GM21717 (cell line): Measurements from ENCODE around the gene RHEB.

Source experiments
- ATAC-seq: cut with Tn5 transposase; IDR thresholded peaks from one replicate; pipeline ENCODE4 v1.9.1; 2021; ENCODE audit warnings: mild to moderate bottlenecking, moderate library complexity; ENCODE audit not compliant: unreplicated experiment

The RHEB gene

GRCh38 chr7:151504715-151505326, 14.9 kb downstream of the RHEB start:
- ATAC-seq: no peak

DNA sequence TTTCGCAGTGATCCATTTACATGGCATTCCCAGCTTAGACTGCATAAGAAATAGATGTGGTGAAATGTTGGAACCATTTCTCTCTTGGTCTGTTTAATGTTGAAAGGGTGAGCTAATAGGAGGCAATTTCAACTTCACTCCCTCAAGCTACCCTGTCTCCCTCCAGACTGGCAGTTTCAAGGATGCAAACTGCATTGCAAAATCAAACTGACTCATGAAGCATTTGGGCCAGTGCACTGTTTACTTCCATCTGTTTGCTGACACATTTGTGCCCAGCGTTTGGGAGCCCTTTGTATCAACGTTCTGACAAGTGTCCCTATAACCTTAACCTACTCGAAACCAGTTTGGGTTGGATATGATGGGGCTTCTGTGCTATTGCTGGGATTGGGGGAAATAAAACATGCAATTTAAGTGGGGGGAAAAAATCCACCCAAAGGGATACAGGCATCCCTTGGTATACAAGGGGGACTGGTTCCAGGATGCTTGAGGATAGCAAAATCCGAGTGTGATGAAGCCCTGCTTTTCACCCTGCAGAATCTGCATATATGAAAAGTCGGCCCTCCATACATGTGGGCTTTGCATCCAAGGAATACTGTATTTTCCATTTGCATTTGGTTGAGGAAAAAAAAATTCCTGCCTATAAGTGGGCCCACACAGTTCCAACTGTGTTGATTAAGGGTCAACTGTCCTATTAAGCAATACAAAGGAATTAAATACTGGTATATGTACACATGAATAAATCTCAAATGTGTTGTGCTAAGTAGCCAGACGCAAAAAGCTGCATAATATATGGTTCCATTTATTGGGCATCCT, 15.6 kb downstream of the RHEB start:
- ATAC-seq: no peak

DNA sequence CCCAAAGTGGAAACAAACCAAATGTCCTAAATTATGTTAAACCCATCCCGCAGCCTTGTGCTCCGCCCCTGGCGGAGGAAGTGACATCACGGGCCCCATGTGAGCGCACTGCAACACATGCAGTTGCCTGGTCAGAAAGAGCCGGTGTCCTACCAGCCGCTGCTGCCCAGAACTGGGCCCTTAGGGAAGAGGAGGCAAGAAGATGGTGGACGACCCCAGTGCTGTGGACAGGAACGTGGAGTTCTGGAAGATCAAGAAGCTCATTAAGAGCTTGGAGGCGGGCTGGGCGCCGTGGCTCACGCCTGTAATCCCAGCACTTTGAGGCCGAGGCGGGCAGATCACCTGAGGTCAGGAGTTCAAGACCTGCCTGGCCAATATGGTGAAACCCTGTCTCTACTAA, 18.0 kb downstream of the RHEB start:
- no peak for ATAC-seq

- no peak for ATAC-seq
Measured at GRCh38 chr7:151498495-151498894, 21.2 kb downstream of the RHEB start.

DNA sequence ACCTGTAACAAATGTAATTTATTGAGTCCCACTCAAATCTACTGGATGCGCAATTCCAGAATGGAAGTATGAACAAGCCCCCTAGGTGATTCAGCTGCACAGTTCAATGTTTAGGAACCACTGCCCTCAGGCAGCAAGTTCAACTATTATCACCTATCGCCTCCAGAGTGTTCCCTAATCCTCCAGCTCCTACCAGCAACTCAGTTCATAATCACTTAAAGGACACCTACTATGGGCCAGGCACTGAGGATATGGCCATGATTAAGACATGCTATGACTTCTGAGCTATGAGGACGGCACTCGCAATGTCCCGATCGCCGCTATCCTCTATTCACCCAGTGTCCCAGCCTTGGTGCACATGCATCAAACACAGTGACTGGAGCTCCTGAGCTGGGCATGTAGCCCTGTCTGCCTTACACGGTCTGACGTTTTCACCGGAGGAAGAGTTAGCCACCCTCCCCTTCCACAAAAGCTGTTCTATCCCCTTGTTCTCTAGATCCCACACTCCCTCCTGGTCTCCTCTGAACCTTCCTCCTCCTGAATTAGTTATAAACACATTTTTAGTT, 22.3 kb downstream of the RHEB start:
- ATAC-seq: no peak

- ATAC-seq: no peak
Measured at GRCh38 chr7:151495360-151495759, 24.3 kb downstream of the RHEB start.

DNA sequence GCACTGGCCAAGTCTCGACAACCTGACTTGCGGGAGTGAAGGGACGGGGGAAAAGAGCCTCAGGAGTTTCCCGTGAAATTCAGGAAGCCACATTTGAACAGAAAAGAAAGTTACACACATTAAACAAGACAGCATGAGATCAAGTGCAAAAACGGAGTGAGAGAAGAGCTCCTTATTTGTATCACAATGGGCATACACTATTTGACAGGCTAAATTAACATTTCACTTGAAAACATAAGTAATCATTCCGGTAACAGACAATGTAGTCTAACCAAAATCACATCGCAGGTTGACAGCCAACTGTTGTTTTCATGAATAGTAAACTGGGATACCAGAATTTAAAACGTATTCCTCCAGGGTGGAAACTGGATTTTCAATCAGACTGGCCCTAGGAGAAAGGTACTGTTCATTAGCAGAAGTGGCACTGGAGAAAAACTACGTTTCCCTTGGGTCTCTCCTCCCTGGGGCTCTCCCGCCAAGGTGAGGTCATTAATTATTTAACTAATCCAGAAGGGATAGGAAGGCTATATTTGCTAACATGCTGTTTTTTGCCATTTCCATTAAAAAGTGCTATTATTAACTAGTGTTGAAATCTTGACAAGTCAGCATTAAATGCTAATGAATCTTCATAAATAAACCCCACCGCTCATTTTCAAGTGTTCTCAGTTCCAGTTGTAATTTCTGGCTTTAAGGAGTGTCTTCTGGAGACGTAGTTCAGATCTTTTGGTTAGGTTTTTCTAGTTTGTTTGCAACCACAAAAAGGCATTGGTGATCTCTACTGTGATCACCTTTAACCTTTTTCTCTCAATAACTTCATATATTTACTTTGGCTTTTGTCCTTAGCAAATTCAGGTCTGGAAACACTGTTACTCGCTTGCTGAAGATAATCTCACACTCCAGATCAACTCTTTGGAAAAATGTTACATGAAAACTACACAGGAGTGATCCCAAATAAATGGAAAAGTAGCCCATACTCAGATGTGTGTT, 25.1 kb downstream of the RHEB start:
- no peak for ATAC-seq

DNA sequence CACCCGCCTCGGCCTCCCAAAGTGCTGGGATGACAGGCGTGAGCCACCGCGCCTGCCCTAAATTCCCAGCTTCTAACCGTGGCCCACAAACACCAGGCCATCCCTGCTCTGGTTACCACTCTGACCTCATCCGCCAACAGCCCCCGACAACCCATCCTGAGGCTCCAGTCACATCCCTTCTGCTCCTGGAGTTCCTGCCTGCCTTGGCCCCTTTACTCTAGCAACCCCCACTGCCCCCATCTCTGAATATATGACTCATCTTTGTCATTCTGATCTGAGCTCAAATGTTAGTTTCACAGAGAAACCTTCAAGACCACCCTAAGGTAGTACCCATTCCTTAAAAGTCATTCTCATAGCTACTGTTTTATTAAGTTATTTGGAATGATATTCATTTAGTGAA, 26.6 kb downstream of the RHEB start:
- ATAC-seq: no peak

DNA sequence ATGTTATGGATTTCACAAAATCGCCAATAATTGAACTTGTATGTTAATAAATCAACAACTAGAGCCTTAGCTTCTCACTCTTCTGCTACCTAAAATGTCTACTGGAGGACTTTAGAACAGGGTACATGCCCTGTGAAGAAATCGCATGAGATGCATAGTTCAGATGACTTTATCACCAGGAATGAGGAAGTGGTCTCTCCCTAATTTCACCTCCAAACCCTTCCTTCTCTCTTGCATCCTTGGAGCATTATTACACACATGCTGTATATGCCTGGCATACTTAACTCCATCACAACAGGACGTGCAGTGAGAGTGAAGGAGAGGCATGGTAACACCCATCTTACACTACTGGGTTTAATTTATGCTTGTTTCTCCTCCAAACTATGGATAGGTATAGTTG, 27.8 kb downstream of the RHEB start:
- ATAC-seq: no peak

- ATAC-seq: no peak
Measured at GRCh38 chr7:151490456-151491105, 29.1 kb downstream of the RHEB start.

DNA sequence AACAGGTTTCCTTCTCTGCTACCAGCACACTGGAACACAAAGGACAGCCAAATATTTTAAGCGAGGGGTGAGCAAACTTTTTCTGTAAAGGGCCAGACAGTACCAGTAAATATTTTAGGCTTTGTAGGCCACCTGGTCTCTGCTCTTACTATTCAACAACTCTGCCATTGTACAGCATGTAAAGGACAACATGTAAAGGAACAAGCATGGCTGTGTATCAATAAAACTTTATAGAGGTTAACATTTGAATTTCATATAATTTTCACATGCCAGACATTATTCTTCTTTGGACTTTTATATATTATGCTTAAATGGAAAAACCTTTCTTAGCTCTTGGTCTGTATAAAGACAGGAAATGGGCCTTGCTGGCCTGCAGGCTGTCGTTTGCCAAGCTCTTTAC, 30.2 kb downstream of the RHEB start:
- no peak for ATAC-seq

DNA sequence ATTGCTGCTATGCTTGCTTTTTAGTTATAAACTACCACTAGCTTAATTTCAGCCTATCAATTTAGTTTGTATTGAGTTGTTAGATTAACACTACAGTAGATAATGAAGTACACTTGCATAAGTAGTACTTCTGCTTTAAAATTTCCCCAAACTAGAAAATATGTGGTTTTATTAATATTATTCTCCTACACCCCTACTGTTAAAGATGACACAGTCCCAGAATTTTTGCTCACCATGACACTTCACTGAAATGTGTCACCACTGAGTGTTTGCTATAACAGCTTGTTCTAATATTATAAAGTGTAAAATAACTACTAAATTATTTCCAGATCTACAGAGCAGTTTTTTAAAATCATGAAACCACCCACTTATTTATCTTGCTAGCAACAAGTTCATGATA, 31.6 kb downstream of the RHEB start:
- ATAC-seq: no peak

DNA sequence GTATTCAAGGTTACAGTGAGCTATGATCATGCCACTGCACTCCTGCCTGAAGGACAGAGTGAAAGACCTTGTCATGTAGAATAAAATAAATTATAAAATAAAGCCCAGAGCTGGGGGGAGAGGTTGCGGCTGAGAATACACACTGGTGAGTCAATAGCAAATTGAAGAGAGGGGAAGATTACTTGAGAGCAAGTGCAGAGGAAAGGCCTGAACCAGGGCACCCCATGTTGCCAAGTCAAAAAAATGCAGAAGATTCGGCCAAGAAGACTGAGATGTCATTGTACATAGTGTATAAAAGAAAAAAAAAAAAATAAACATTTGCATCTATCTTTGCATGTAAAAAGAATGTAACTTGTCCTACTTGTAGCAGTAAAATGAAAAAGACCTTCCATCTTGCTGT, 32.5 kb downstream of the RHEB start:
- ATAC-seq: no peak

DNA sequence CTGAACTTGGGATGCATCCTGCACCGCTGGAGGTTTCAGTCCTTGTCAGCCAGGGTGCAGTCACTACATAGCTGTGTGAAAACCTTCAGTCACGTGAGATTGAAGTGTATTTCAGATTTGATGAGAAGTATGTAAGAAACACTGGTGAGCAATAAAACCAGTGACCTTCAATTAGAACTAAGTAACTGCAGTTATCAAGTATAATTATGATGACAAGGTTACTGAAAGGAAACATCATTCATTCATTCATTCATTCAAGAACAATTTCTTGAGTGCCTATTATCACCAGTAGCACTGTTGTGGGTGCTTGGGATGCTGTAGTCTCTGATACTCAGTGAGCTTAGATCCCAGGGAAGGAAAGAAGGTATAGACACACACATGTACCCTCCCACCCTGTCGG, 33.6 kb downstream of the RHEB start:
- no peak for ATAC-seq

- peak; percentile 61 for ATAC-seq
Measured at GRCh38 chr7:151484971-151485707, 34.6 kb downstream of the RHEB start.

GRCh38 chr7:151483711-151483983, 36.0 kb downstream of the RHEB start:
- no peak for ATAC-seq

DNA sequence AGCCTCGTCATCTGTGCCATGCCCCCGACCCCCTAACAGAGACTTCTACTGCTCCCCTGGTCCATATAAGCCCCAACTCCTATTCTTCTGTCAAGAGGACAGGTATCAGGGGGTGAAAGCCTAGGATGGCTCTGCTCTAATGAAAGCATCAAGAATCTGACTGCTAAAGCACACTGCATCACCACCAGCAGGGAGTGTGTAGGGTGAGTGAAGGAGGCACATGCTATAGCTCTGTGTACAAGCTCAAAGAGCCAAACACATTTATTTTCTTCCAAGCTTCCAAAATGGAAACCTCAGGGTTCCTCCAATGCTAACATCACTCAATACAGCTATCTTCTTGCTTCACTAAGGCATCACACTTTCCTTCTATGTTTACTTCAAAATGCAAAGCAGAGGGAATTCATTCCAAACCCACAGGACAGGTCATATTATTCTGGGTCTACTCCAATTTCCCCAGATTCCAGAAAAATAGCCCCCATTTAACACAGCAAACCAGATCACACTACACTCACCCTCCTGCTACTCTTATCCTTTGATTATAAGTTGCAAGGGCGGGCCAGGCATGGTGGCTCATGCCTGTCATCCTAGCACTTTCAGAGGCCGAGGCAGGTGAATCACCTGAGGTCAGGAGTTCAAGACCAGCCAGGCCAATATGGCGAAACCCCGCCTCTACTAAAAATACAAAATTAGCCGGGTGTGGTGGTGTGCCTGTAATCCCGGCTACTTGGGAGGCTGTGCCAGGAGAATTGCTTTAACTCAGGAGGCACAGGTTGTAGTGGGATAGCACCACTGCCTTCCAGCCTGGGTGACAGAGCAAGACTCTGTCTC, 36.6 kb downstream of the RHEB start:
- ATAC-seq: no peak

DNA sequence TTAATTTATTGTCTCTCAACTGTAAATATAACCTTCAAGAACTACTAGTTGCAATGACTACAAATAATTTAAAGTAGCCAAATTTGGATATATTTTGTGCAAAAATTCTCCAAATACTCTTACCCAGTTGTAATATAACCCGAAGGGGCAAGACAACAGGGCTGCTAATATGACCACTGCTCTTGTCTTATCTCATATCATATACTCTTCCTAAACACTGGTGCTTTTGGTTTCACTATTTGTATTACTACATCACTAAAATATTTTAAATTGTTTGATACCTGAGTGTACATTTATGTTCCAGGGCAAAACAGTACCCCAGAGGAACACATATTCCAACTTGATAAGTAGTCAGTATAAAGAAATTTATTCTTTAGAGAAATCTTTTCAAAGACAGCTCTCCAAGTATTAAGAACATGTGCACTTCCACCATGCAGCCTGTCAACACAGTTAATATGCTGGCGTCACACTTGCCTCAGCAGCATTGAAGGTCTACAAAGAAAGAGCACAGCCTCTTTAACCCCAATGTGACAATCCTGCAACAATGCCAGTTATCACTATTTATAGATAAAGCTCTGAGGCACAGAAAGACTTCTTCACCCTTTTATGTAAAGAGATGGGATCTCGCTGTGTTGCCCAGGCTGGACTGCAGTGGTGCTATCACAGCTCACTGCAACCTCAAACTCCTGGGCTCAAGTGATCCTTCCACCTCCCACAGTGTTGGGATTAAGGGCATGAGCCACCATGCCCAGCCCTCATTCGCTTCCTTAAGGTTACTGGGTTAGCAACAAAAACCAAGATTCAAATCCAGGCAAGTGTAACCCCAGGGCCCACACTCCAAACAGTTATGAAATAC, 37.8 kb downstream of the RHEB start:
- no peak for ATAC-seq
